GM19372 (cell line): Measurements from ENCODE around the gene TCP1.
"Not testable (repeated sequence)": the region's sequence is repeated elsewhere in the genome, so short reads cannot be mapped to it uniquely, and the experiment has no call there.

Experiments used
- ATAC-seq: cut with Tn5 transposase; IDR thresholded peaks from one replicate; pipeline ENCODE4 v1.9.1; 2021; ENCODE audit warnings: mild to moderate bottlenecking, low read depth, moderate library complexity; ENCODE audit not compliant: unreplicated experiment

TCP1 gene

DNA sequence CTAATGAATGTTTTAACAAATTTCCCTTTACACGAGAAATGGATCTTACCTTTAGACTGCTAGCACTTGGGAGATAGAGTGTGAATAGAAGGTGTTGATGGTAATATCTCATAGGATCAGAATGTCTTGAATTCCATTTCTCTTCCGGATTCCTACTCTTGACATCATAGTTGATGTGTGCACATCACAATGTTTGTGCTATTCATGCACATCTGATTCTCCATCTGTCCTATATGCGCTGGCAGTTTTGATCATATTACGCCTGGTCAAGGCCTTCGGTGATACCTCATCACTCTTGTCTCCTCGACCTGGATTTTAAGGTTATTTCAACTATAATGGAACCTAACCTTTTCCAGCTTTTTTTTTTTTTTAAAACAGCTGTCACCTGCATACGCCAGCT is 44.3 kb downstream of the TCP1 start:
- no peak for ATAC-seq

DNA sequence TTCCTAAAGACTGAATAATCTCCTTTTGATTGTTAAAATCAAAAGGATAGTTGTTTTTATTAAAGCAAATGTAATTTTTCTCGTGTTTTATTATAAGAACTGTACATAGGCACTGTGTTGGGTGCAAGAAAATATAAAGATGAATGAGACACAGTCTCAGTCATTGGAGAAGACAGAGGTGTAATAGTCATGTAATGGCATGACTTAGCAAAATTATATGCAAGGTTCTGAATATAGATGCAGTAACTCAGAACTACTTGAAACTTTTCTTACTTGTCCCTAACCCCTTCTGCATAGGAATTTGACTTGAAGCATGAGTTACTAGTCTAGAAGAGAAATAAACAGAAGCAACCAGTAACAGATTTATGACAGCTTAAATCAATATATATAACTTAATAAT is 47.2 kb downstream of the TCP1 start:
- ATAC-seq, result no peak

DNA sequence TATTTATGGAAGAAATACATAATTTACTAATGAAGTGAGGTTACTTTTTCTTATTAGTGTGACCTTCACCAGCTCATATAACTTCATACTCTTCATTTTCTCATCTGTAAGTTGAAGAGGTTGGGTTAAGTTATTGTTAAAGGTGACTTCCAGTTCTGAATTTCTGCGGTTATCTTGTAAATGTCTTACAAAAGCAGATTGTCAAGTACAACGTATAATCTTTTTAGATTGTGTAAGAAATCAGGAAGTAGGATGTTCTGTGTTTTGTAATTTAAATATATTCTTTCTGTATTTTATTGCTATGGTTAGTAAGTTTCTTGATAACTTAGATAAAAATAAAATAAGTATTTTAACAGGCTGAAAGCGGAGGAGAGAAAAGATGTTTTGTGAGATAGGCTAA is 50.1 kb downstream of the TCP1 start:
- ATAC-seq, result no peak

DNA sequence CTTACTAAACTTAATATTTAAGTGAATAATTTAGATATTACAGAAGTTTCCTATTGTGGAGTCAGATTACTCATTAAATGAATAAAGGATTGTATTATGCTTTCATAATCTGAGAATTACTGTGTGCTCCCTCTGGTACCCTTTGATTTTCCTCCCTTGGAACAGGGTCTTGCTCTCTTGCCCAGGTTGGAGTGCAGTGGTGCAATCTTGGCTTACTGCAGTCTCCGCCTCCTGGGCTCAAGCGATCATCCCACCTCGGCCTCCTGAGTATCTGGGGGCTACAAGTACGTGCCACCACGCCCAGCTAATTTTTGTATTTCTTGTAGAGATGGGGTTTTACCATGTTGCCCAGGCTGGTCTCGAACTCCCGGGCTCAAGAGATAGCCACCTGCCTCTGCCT is 52.5 kb downstream of the TCP1 start:
- ATAC-seq, result no peak

DNA sequence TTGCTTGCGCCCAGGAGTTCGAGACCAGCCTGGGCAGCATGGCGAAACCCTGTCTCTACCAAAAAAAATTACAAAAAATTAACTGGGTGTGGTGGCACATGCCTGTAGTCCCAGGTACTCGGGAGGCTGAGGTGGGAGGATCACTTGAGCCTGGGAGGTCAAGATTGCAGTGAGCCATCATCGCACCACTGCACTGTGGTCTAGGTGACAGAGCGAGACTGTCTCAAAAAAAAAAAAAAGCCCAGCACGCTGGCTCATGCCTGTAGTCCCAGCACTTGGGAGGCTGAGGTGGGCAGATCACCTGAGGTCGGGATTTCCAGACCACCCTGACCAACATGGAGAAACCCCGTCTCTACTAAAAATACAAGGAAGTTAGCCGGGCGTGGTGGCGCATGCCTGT is 56.0 kb downstream of the TCP1 start:
- ATAC-seq, result not testable (repeated sequence)

DNA sequence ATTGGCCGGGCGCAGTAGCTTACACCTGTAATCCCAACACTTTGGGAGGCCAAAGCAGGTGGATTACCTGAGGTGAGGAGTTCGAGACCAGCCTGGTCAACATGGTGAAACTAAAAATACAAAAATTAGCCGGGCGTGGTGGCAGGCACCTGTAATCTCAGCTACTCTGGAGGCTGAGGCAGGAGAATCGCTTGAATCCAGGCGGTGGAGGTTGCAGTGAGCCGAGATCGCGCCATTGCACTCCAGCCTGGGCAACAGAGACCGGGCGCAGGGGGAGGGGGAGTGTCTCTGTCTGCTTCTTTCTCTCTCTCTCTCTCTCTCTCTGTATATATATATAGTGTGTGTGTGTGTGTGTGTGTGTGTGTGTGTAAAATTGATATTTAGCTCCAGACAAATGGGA is 56.9 kb downstream of the TCP1 start:
- not testable (repeated sequence) for ATAC-seq

DNA sequence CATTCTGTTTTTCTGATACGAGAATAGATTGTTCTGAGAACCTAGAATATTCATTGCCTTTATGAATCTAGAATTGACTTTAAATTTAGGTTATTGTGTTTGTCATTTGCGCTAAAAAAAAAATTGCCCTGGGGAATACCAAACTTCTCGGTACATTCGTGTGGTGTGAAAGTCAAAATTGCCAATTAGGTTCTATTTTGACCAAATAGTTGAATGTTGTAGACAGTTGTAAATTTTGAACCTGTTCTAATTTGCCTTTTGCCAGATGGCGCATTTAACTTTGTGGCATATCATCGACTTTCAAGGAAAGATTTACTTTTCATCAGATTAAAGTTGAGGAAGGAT is 59.1 kb downstream of the TCP1 start:
- no peak for ATAC-seq

DNA sequence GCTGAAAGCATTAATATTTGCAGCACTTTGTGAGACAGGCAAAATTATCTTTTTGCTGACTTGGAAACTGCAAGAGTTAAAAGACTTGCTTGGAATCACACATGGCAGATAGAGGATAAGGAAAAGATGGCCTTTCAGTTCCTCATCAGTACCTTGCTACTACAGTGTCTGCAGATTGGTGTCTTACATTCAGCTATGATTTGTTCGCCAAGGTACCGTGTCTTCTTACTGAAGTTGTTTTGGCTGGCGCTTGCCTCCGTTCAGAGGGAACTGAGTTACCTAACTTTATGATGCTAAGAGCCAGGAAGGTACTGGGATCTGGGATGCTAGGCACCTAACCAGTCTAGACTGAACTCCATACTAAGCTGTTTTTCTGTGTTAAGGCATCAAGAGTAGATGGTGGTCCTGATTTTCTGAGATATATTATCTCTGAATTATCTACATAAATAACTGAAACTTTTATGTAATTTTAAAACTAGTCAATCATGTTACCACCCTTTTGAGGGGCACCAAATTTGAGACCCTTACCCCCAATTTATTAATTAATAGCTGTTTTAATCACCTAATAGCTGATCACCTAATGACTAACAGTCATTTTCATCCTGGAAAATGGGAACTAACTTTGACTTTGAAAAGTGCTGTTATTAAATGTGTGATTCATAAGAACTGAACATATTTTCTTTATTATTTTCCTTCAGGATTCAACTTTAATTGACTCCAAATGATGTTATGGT is 59.6 kb downstream of the TCP1 start:
- ATAC-seq, result no peak

DNA sequence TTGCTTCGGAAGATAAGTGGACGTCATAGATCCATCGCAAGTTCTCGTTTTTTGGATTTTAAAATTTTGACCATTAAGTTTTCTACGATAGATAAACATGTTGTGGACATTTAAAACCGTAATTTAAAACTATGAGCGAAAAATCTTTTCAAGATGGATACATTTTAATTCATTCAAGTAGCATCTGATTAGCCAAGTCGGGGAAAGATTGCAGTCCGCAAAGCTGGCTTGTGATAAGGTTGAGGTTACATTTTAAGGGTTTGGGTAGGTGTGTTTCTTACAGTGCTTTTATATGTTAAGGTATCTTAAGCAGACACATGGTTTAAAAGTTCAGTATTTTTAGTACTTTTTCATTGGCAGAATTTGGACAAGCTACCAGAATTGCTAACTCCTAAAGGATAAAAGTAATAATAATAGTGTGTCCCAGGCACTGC is 60.9 kb downstream of the TCP1 start:
- ATAC-seq, result no peak
